ENCODE measurements around the gene KCTD18.

KCTD18 gene

GRCh38 chr2:200470230-200470629 is 39.6 kb downstream of the KCTD18 start:
- no peak overlapping the region for H3K4me3 ChIP-seq (ENCODE audit: low read depth, low read length)
- TF ChIP-seq CTCF (IDR thresholded peaks at IDR 0.05; ENCODE audit: control insufficient read depth, extremely low read depth, insufficient read depth), result no peak
- no peak for DNase-seq (ENCODE audit: low read depth)

DNA sequence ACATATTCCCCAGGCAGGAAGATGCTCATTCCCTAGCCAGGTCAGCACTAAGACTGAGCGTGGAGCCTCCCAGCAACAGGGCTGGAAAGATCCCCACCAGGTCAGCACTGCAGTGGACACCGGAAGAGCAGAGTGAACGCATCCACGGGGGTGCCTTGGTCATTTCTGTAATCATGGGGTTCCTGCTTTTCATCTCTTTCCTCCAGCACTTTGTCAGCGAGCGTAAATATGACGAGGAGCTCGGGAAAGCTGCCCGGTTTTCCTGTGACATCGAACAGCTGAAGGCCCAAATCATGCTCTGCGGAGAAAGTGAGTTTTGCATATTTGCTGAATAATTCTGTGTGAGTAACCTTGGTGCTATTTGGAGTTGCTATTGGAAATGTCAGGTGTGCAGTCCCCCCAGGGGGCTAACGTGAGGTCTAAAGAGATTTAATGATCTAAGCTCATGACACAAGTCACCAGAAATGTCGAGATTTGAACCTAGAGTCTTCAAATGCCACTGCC is 40.1 kb downstream of the KCTD18 start:
- TF ChIP-seq CTCF (IDR thresholded peaks at IDR 0.05; ENCODE audit: control insufficient read depth, extremely low read depth, insufficient read depth), result no peak
- no peak overlapping the region for H3K4me3 ChIP-seq (ENCODE audit: low read depth, low read length)
- no peak for DNase-seq (ENCODE audit: low read depth)

DNA sequence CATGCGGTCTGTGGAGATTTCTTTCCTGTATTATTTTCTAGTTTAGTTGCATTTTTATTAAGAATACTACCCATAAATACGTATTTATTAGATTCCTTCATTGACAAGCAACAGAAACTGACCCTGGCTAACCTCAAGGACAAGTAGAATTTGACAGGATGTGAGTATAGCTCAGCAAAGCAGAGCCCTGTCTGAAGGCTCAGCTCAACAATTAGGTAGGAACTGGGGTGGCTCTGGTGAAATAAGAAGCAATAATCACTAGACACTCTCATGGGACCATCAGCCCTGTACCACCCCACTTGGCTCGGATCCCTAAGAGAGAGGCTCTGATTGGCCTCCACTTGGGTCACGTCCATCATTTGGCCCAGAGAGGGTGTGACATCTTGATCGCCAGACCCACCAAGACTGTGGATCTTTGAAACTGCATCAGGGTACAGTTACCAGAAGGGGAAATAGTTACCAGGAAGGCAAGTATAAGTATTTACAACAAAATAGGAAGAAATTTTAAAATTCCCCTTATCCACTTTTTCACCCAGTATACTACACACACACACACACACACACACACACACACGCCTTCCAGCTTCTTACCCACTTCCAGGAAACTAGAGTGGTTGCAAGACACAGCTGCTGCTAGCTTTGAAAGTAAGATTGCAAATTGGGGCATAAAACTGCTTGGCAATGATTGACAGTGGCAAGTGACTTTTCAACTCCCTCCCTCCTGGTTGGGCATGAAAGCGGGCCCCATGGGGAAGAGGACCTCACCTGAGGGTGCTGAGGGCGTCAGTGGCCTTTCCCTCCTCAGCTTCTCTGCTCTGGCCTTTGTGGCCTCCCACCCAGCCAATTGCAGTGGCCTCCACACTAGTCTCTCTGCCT is 41.8 kb downstream of the KCTD18 start:
- H3K4me3 ChIP-seq (ENCODE audit: low read depth, low read length), result no peak overlapping the region
- DNase-seq (ENCODE audit: low read depth), result no peak

DNA sequence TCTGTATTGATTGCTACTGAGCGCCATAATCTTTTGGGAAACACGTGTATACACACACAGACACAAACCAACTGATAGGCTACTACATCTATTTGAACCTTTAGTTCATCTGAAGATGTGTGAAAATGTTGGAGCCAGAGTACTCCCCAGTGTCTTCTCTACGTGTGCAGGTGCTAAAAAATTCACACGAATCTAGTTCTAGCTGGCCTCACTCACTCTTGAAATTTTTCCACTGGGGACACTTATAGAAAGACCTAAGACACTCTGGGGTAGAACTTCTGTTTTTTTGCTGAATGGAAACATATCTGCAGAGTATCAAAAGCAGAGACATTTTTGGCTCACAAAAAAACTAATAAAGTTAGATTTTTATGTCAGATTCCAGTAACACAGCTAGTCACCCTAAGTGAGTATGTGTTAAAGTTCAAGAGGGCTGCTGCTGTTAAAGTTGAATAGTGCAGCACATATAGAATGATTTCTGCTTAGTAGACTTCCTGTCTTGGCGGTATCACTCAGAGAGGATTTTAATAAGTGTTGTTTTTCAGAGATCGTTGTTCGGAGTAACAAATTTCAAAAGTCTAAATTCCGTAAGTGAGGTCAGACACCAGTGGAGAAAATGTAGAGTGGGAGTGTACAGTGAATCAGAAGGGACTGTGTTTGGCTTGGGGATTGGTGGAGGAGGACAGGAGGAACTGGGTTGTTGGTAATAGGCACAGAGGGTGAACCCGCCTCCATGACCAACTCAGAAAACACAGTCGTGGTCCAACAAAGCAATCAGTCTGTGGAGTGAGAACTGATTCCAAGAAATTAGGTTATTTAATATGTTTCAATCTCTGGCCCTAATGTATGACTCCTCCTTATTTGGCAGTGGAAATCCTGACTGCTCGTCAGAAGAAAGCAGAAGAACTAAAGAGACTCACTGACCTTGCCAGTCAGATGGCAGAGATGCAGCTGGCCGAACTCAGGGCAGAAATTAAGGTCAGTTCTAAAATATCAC is 43.1 kb downstream of the KCTD18 start:
- no peak for TF ChIP-seq CTCF (IDR thresholded peaks at IDR 0.05; ENCODE audit: control insufficient read depth, extremely low read depth, insufficient read depth)
- no peak overlapping the region for H3K4me3 ChIP-seq (ENCODE audit: low read depth, low read length)
- no peak for DNase-seq (ENCODE audit: low read depth)

More for the DNA sequence above, 41.8 kb downstream of the KCTD18 start:
- TF ChIP-seq CTCF (IDR thresholded peaks at IDR 0.05; ENCODE audit: control insufficient read depth, extremely low read depth, insufficient read depth), result no peak

DNA sequence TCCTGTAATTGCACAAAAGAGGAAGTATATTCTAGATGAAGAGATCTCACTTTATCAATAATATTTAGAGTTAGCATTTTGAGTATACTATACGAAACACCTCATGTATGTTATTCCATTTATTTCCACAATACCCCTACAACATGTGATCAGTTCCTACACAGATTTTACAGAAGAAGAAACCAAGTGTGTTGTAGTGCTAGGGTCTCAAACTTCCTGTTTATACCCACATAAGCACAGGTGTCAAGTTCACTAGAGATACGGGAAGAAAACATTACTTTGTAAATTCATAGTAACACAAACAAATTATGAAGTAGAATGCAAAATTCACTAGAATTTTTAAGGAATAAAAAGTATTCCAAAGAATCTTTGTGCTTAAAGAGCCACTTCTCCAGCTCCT is 46.4 kb downstream of the KCTD18 start:
- H3K4me3 ChIP-seq (ENCODE audit: low read depth, low read length), result no peak overlapping the region
- no peak for DNase-seq (ENCODE audit: low read depth)
- no peak for TF ChIP-seq CTCF (IDR thresholded peaks at IDR 0.05; ENCODE audit: control insufficient read depth, extremely low read depth, insufficient read depth)

DNA sequence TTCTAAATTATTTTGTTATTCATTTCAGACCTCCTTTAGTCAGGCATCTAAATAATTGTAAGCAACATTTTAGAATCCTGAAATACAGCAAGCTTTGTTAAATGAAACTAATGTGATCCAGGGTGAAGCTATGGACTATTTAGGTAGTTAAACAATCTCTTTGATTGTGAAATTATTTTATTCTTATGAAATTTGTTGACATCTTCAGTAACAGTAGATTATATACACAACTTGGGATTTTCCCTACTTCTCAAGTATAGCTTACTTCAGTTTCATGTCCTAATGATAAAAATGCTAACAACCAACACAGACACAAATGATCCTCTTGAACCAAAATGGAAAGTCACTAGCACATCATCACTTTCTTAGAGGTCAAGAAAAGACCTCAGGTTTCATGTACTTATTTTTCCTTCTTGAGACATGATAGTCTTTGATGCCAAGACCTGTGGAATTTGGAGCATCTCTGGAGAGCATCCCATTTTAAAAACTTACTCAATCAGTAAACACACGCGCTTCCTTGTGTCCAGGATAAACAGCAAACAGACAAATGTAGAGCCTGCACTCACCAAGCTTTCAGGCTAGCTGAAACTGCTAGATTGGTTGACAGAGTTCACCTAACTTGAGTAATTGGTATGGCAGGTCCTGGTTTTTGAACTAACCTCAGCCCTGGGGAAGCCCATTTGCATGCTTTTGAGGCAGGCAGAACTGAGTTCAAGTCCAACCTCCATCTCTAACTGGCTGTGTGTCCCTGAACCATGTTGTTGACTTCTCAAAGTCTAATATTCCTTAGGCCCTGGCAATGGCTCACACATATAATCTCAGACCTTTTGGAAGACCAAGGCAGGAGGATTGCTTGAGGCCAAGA is 47.8 kb downstream of the KCTD18 start:
- no peak for TF ChIP-seq CTCF (IDR thresholded peaks at IDR 0.05; ENCODE audit: control insufficient read depth, extremely low read depth, insufficient read depth)
- no peak overlapping the region for H3K4me3 ChIP-seq (ENCODE audit: low read depth, low read length)
- peak; percentile 61 for DNase-seq (ENCODE audit: low read depth)

All from LNCaP clone FGC (cell line).